H9 (cell line): ENCODE measurements around the gene ADCY1. TPM values are rescaled to one million over a fixed set of nuclear protein-coding genes. Genes with fewer than 3 reads are reported as not detected.

Experiments used
- DNase-seq: peaks from one replicate; pipeline ENCODE4 v3.0.0-alpha.2; 2017
- H2AFZ ChIP-seq: one replicate; pipeline ENCODE4 v1.6.1; 2013; ENCODE audit warnings: mild to moderate bottlenecking, low read length, control low read depth, moderate library complexity
- H2AK5ac ChIP-seq: 2 replicates; pipeline ENCODE4 v1.6.1; 2013; ENCODE audit warnings: low read length, control low read depth, mixed read lengths; ENCODE audit not compliant: insufficient read length
- H2BK120ac ChIP-seq: one replicate; pipeline ENCODE4 v1.6.1; 2013; ENCODE audit warnings: low read depth, mild to moderate bottlenecking, low read length, control low read depth, inconsistent platforms; ENCODE audit not compliant: poor library complexity, severe bottlenecking
- H2BK12ac ChIP-seq: 2 replicates; pipeline ENCODE4 v1.6.1; 2013; ENCODE audit warnings: low read length, control low read depth, mixed read lengths, low read depth; ENCODE audit not compliant: insufficient read length
- H2BK15ac ChIP-seq: 2 replicates; pipeline ENCODE4 v1.6.1; 2013; ENCODE audit warnings: low read depth, low read length, control low read depth
- H2BK20ac ChIP-seq: one replicate; pipeline ENCODE4 v1.6.1; 2013; ENCODE audit warnings: low read depth, mild to moderate bottlenecking, low read length, control low read depth, inconsistent platforms; ENCODE audit not compliant: poor library complexity, severe bottlenecking
- H2BK5ac ChIP-seq: 2 replicates; pipeline ENCODE4 v1.6.1; 2013; ENCODE audit warnings: low read length, control low read depth, mixed read lengths; ENCODE audit not compliant: insufficient read length
- H3K14ac ChIP-seq: 2 replicates; pipeline ENCODE4 v1.6.1; 2013; ENCODE audit warnings: low read length, control low read depth; ENCODE audit not compliant: insufficient read depth
- H3K18ac ChIP-seq: 2 replicates; pipeline ENCODE4 v1.6.1; 2013; ENCODE audit warnings: low read depth, mild to moderate bottlenecking, mixed read lengths, low read length, control low read depth; ENCODE audit not compliant: insufficient read length
- H3K23ac ChIP-seq: 2 replicates; pipeline ENCODE4 v1.6.1; 2013; ENCODE audit warnings: low read length, control low read depth, mixed read lengths, low read depth; ENCODE audit not compliant: insufficient read length
- H3K23me2 ChIP-seq: 2 replicates; pipeline ENCODE4 v1.6.1; 2013; ENCODE audit warnings: low read depth, mild to moderate bottlenecking, mixed read lengths, low read length, control low read depth; ENCODE audit not compliant: insufficient read length, poor library complexity, severe bottlenecking
- H3K27ac ChIP-seq: 2 replicates; pipeline ENCODE4 v1.5.1; 2013; ENCODE audit warnings: low read length, control low read depth, mixed read lengths, low read depth; ENCODE audit not compliant: insufficient read length
- H3K27me3 ChIP-seq: 2 replicates; pipeline ENCODE4 v1.6.1; 2013; ENCODE audit warnings: low read length, control low read depth, inconsistent platforms; ENCODE audit not compliant: insufficient read depth
- H3K4ac ChIP-seq: 2 replicates; pipeline ENCODE4 v1.6.1; 2013; ENCODE audit warnings: low read depth, mild to moderate bottlenecking, control low read depth, inconsistent platforms, low read length, moderate library complexity
- H3K4me1 ChIP-seq: 2 replicates; pipeline ENCODE4 v1.6.1; 2013; ENCODE audit warnings: low read length, control low read depth, inconsistent platforms; ENCODE audit not compliant: insufficient read depth
- H3K4me2 ChIP-seq: 2 replicates; pipeline ENCODE4 v1.6.1; 2013; ENCODE audit warnings: low read length, control low read depth, mixed read lengths; ENCODE audit not compliant: insufficient read length, insufficient read depth
- H3K56ac ChIP-seq: 2 replicates; pipeline ENCODE4 v1.6.1; 2013; ENCODE audit warnings: low read depth, mild to moderate bottlenecking, mixed read lengths, low read length, control low read depth; ENCODE audit not compliant: insufficient read length
- H3K79me1 ChIP-seq: 2 replicates; pipeline ENCODE4 v1.6.1; 2013; ENCODE audit warnings: low read depth, mild to moderate bottlenecking, moderate library complexity, low read length, control low read depth, inconsistent platforms; ENCODE audit not compliant: insufficient read depth, poor library complexity, severe bottlenecking
- H3K79me2 ChIP-seq: 2 replicates; pipeline ENCODE4 v1.6.1; 2013; ENCODE audit warnings: low read length, control low read depth, inconsistent platforms; ENCODE audit not compliant: insufficient read depth
- H3K9ac ChIP-seq: 2 replicates; pipeline ENCODE4 v1.6.1; 2013; ENCODE audit warnings: low read length, control low read depth, mixed read lengths; ENCODE audit not compliant: insufficient read length; ENCODE audit errors: extremely low read depth
- H3K9me3 ChIP-seq: one replicate; pipeline ENCODE4 v1.6.1; 2013; ENCODE audit warnings: low read depth, low read length, inconsistent platforms; ENCODE audit not compliant: control insufficient read depth
- H3T11ph ChIP-seq: one replicate; pipeline ENCODE4 v1.6.1; 2013; ENCODE audit warnings: mild to moderate bottlenecking, low read length, control low read depth, inconsistent platforms
- H4K20me1 ChIP-seq: one replicate; pipeline ENCODE4 v1.6.1; 2013; ENCODE audit not compliant: control insufficient read depth, insufficient read length, insufficient read depth
- H4K5ac ChIP-seq: 2 replicates; pipeline ENCODE4 v1.6.1; 2013; ENCODE audit warnings: low read depth, mild to moderate bottlenecking, mixed read lengths, low read length, control low read depth; ENCODE audit not compliant: insufficient read length
- H4K8ac ChIP-seq: replicated peaks from 2 replicates; pipeline ENCODE4 v1.6.1; 2013; ENCODE audit warnings: low read length, control low read depth, mixed read lengths, low read depth; ENCODE audit not compliant: insufficient read length
- H4K91ac ChIP-seq: 2 replicates; pipeline ENCODE4 v1.6.1; 2013; ENCODE audit warnings: low read depth, mild to moderate bottlenecking, moderate library complexity, mixed read lengths, low read length, control low read depth; ENCODE audit not compliant: insufficient read length
- H3K27ac Mint-ChIP-seq, 3 experiments: 2 replicates in 2 of 3; 3 replicates in 1 of 3; pipeline ENCODE4 v1.8.0; 2020 to 2021; ENCODE audit warnings: mixed read lengths in 3 of 3, mild to moderate bottlenecking in 1 of 3, moderate library complexity in 1 of 3
- H3K27me3 Mint-ChIP-seq: 2 replicates; pipeline ENCODE4 v1.8.0; 2021; ENCODE audit warnings: low read depth, mild to moderate bottlenecking, moderate library complexity, mixed read lengths
- H3K36me3 Mint-ChIP-seq, 3 experiments: 2 replicates in 2 of 3; 3 replicates in 1 of 3; pipeline ENCODE4 v1.8.0; 2020 to 2021; ENCODE audit warnings: low read depth in 3 of 3, mixed read lengths in 3 of 3; ENCODE audit not compliant: insufficient read depth in 1 of 3
- H3K4me1 Mint-ChIP-seq, 2 experiments: 2 replicates each; pipeline ENCODE4 v1.8.0; 2020; ENCODE audit warnings: mixed read lengths in 2 of 2
- H3K4me3 Mint-ChIP-seq, 2 experiments: 2 replicates in 1 of 2; 3 replicates in 1 of 2; pipeline ENCODE4 v1.8.0; 2020 to 2021; ENCODE audit warnings: mild to moderate bottlenecking in 2 of 2, mixed read lengths in 2 of 2, moderate library complexity in 1 of 2
- H3K9me3 Mint-ChIP-seq, 2 experiments: 2 replicates in 1 of 2; 3 replicates in 1 of 2; pipeline ENCODE4 v1.8.0; 2020; ENCODE audit warnings: mild to moderate bottlenecking in 2 of 2, mixed read lengths in 2 of 2, moderate library complexity in 1 of 2
- CTCF ChIP-seq: fragments of 200-600 bp; sonication (generic); conservative IDR thresholded peaks from 3 replicates; pipeline ENCODE4 v1.8.0; 2021; ENCODE audit warnings: antibody characterized with exemption, mild to moderate bottlenecking
- total RNA-seq: library from RNA; stranded (reverse); gene quantifications from 2 replicates; pipeline ENCODE4 v1.2.1, GENCODE V29; 2021

The ADCY1 gene
- total RNA-seq, 1 experiment from 2014 or later, result 21.6 TPM

DNA sequence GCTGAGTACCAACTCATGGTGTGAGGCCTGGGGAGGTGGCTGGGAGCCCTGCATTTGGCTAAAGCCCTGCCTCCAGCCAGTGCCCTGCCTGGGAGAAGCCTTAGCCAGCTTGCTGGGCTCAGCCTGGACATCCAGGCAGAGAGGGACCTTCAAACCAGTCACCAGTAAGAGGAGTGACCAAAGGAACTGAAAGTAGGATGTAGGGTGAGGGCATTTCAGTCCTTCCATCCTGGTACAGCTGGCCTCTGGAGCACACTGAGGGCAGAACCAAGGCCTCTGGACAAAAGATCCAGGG, 124.8 kb downstream of the ADCY1 start:
- Histone ChIP-seq H4K8ac (no peak overlapping the region), H3K23me2 (no peaks in the 10 kb centered on the region), H2AFZ (no peak overlapping the region), H3K56ac (no peak overlapping the region), H3K4ac (no peak overlapping the region), H3K27ac (no peak overlapping the region), H3K4me1 (no peaks in the 10 kb centered on the region), H3K9ac (no peak overlapping the region), H4K5ac (no peak overlapping the region), H3K23ac (no peak overlapping the region), H3K14ac (peak overlapping the region; percentile 41; the same call in 1 of the 2 replicates), H2BK120ac (no peak overlapping the region), H4K20me1 (no peaks in the 10 kb centered on the region), H2BK5ac (no peak overlapping the region), H4K91ac (no peak overlapping the region), H3T11ph (no peak overlapping the region), H2BK12ac (no peak overlapping the region), H3K27me3 (no peaks in the 10 kb centered on the region), H3K9me3 (no peaks in the 10 kb centered on the region), H3K79me2 (no peaks in the 10 kb centered on the region), H2BK15ac (no peak overlapping the region), H3K79me1 (no peaks in the 10 kb centered on the region), H2AK5ac (no peak overlapping the region), H3K4me2 (no peak overlapping the region), H2BK20ac (no peak overlapping the region), H3K18ac (no peak overlapping the region)
- H3K27ac Mint-ChIP-seq, result no peak overlapping the region
- DNase-seq, result no peak
- no peak overlapping the region for H3K4me3 Mint-ChIP-seq
- TF ChIP-seq CTCF, result no peak
- H3K4me1 Mint-ChIP-seq, result no peaks in the 10 kb centered on the region
- H3K27me3 Mint-ChIP-seq, result no peaks in the 10 kb centered on the region; the same call in 1 of the 2 replicates
- H3K36me3 Mint-ChIP-seq, result peaks cover 7 to 9% (median 9%) of the 10 kb centered on the region in 3 experiments; a peak in 5 of 7 replicates
- no peaks in the 10 kb centered on the region for H3K9me3 Mint-ChIP-seq
